ENCODE data around the gene MFSD8. TPM values are rescaled to one million over a fixed set of nuclear protein-coding genes. Genes with fewer than 3 reads are reported as not detected.

The MFSD8 gene
- total and polyA plus RNA-seq, 2 of the 8 experiments (the other 6 are each of a cell fraction or from before 2014, with no cell fraction given), result 9.2 to 15.8 TPM

DNA sequence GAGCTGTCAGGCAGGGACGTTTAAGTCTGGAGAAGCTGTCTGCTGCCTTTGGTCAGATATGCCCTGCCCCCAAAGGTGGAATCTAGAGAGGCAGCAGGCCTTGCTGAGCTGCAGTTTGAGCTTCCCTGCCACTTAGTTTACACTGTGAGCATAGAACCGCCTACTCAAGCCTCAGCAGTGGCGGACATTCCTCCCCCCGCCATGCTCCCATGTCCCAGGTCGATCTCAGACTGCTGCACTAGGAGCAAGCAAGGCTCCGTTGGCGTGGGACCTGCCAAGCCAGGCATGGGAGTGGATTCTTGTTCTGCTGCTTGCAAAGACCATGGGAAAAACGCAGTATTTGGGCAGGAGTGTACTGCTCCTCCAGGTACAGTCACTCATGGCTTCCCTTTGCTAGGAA lies 59.9 kb downstream of the MFSD8 start:
- no peak overlapping the region for H3K4me3 ChIP-seq (ENCODE audit: extremely low read depth in 1 of 4, insufficient read depth in 2 of 4, low read depth in 3 of 4, low read length in 4 of 4)
- no peaks in the 10 kb centered on the region for H4K20me1 ChIP-seq (replicated peaks in 1 of 2; ENCODE audit: control insufficient read depth in 1 of 2, insufficient read depth in 2 of 2, low read length in 2 of 2)
- ChIA-PET POLR2A (ENCODE audit: partially characterized antibody) (interaction anchor here (1.1 kb wide), 1 partner anchor 12 kb away, joined by 3 read pairs; no protein-coding TSS in a partner anchor), CTCF (ENCODE audit: partially characterized antibody) (interaction anchor here (0.6 kb wide), 2 partner anchors 8 to 24 kb away, joined by 3 to 4 read pairs; no protein-coding TSS in a partner anchor)
- WGBS, 2 experiments (ENCODE audit: extremely low coverage in 1 of 2, insufficient coverage in 1 of 2, insufficient read length in 1 of 2, insufficient replicate concordance in 2 of 2, low coverage in 1 of 2, low lambda C conversion rate in 2 of 2, missing lambda C conversion rate in 1 of 2), result 80% methylated on average over 8 of the region's 8 CpGs; no CpG with 5 or more reads in 1 of the 2 experiments
- H3K36me3 ChIP-seq (ENCODE audit: control insufficient read depth in 2 of 4, insufficient read depth in 4 of 4, low read length in 3 of 4), result no peaks in the 10 kb centered on the region
- no peak overlapping the region for H4K5ac ChIP-seq (ENCODE audit: insufficient read length, low read depth, low read length)
- 0 out of 7 replicates have a peak, but pooled peaks cover 0 to 2% (median 0%) of the 10 kb centered on the region in 4 experiments for H3K4me1 ChIP-seq (replicated peaks in 1 of 4; ENCODE audit: control insufficient read depth in 3 of 4, insufficient read depth in 4 of 4, low read length in 3 of 4)
- H2BK15ac ChIP-seq (ENCODE audit: low read length), result no peak overlapping the region
- H3K4me2 ChIP-seq (ENCODE audit: insufficient read depth in 1 of 2, low read depth in 2 of 2, low read length in 2 of 2), result no peak overlapping the region
- H2AK5ac ChIP-seq (ENCODE audit: low read depth, low read length), result no peak overlapping the region
- H3K14ac ChIP-seq (ENCODE audit: insufficient read length), result no peak overlapping the region
- H3K9ac ChIP-seq (replicated peaks in 1 of 4; ENCODE audit: extremely low read depth in 1 of 4, low read depth in 3 of 4, low read length in 3 of 4), result no peak overlapping the region
- DNase-seq (ENCODE audit: low read depth in 1 of 2, low spot score in 2 of 2) (no peak), FAIRE-seq (no peak)
- no peak overlapping the region for H3K18ac ChIP-seq (ENCODE audit: extremely low read depth, low read length)
- H3K79me2 ChIP-seq (ENCODE audit: control insufficient read depth in 1 of 2, insufficient read depth in 2 of 2, low read length in 2 of 2), result no peaks in the 10 kb centered on the region
- H3K56ac ChIP-seq (replicated peaks; ENCODE audit: insufficient read length, low read depth, low read length), result no peak overlapping the region
- no peak overlapping the region for H3K27ac ChIP-seq (ENCODE audit: low read depth, low read length)
- no peak overlapping the region for H3K23ac ChIP-seq (ENCODE audit: insufficient read length)
- H3K23me2 ChIP-seq (ENCODE audit: low read depth, low read length), result no peaks in the 10 kb centered on the region
- H3K79me1 ChIP-seq (ENCODE audit: low read depth, low read length), result no peaks in the 10 kb centered on the region
- no peak overlapping the region for H4K8ac ChIP-seq (ENCODE audit: extremely low read depth, insufficient read depth, low read length)
- H3K27me3 ChIP-seq (replicated peaks in 1 of 4; ENCODE audit: control insufficient read depth in 3 of 4, extremely low read depth in 1 of 4, insufficient read depth in 3 of 4, low read length in 3 of 4), result no peaks in the 10 kb centered on the region
- no peak overlapping the region for H2BK20ac ChIP-seq (ENCODE audit: low read length)
- H2BK5ac ChIP-seq (ENCODE audit: low read depth, low read length), result no peak overlapping the region
- H3K4ac ChIP-seq (replicated peaks; ENCODE audit: insufficient read length, low read depth, low read length), result no peak overlapping the region
- no peak overlapping the region for H2BK12ac ChIP-seq (ENCODE audit: low read depth, low read length)
- no peak overlapping the region for H2AFZ ChIP-seq (ENCODE audit: low read length)
- no peak overlapping the region for H2BK120ac ChIP-seq (replicated peaks; ENCODE audit: low read depth, low read length)
- no peak overlapping the region for H4K91ac ChIP-seq (replicated peaks; ENCODE audit: insufficient read length, low read length)
- no peaks in the 10 kb centered on the region for H3K9me3 ChIP-seq (ENCODE audit: insufficient read depth in 2 of 2, low read depth in 1 of 2, low read length in 1 of 2)
- TF ChIP-seq TCF12 (IDR thresholded peaks at IDR 0.05; ENCODE audit: low read depth, low read length) (no peak), CHD2 (IDR thresholded peaks at IDR 0.05; ENCODE audit: low read length) (no peak), JUND (IDR thresholded peaks at IDR 0.05; ENCODE audit: low read length) (no peak), BRCA1 (IDR thresholded peaks at IDR 0.05; ENCODE audit: low read depth, low read length) (no peak), SP2 (IDR thresholded peaks at IDR 0.05; ENCODE audit: low read length) (no peak), SP4 (IDR thresholded peaks at IDR 0.05; ENCODE audit: low read length) (no peak), CTBP2 (IDR thresholded peaks at IDR 0.05; ENCODE audit: borderline replicate concordance, insufficient read depth, insufficient read length, low read length) (no peak), SAP30 (IDR thresholded peaks at IDR 0.05; ENCODE audit: insufficient read depth, insufficient replicate concordance, low read length) (no peak), RAD21 (IDR thresholded peaks at IDR 0.05 in 1 of 2, conservative IDR thresholded peaks at IDR 0.05 in 1 of 2; ENCODE audit: low read depth in 2 of 2, low read length in 2 of 2) (no peak)
- TF ChIP-seq, protein P1, sequence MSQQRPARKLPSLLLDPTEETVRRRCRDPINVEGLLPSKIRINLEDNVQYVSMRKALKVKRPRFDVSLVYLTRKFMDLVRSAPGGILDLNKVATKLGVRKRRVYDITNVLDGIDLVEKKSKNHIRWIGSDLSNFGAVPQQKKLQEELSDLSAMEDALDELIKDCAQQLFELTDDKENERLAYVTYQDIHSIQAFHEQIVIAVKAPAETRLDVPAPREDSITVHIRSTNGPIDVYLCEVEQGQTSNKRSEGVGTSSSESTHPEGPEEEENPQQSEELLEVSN (IDR thresholded peaks at IDR 0.05), result no peak
- TF ChIP-seq, protein P2, sequence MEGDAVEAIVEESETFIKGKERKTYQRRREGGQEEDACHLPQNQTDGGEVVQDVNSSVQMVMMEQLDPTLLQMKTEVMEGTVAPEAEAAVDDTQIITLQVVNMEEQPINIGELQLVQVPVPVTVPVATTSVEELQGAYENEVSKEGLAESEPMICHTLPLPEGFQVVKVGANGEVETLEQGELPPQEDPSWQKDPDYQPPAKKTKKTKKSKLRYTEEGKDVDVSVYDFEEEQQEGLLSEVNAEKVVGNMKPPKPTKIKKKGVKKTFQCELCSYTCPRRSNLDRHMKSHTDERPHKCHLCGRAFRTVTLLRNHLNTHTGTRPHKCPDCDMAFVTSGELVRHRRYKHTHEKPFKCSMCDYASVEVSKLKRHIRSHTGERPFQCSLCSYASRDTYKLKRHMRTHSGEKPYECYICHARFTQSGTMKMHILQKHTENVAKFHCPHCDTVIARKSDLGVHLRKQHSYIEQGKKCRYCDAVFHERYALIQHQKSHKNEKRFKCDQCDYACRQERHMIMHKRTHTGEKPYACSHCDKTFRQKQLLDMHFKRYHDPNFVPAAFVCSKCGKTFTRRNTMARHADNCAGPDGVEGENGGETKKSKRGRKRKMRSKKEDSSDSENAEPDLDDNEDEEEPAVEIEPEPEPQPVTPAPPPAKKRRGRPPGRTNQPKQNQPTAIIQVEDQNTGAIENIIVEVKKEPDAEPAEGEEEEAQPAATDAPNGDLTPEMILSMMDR (IDR thresholded peaks at IDR 0.05; ENCODE audit: control extremely low read depth in 1 of 3, insufficient read depth in 1 of 3, low read depth in 1 of 3, low read length in 3 of 3), result no peak

Measured in H1 (cell line).